GM12891 (cell line): ENCODE results near the gene EFCAB11.

Experiments
- DNase-seq: peaks from one replicate; pipeline ENCODE4 v3.0.0; 2011; ENCODE audit warnings: low spot score; ENCODE audit not compliant: insufficient read length
- FAIRE-seq: peaks from 2 replicates; lab custom pipeline; 2011; peaks lifted over from hg19 to GRCh38; lab: Jason Lieb, UNC
- PAX5 ChIP-seq: IDR thresholded peaks from 2 replicates; pipeline ENCODE4 v1.6.1; 2011; ENCODE audit warnings: low read length, moderate library complexity, mild to moderate bottlenecking; ENCODE audit not compliant: insufficient read depth, severe bottlenecking
- POLR2A ChIP-seq: IDR thresholded peaks from 2 replicates; pipeline ENCODE4 v1.6.1; 2011; ENCODE audit warnings: low read depth, low read length, control low read depth
- POLR2AphosphoS5 ChIP-seq: IDR thresholded peaks from 2 replicates; pipeline ENCODE4 v1.6.1; 2011; ENCODE audit warnings: low read depth, low read length, control low read depth
- POU2F2 ChIP-seq: IDR thresholded peaks from 2 replicates; pipeline ENCODE4 v1.6.1; 2011; ENCODE audit warnings: low read depth, mild to moderate bottlenecking, control low read depth, low read length, moderate library complexity
- SPI1 ChIP-seq: IDR thresholded peaks from 2 replicates; pipeline ENCODE4 v1.6.1; 2011; ENCODE audit warnings: low read depth, low read length, control low read depth
- TAF1 ChIP-seq: IDR thresholded peaks from 2 replicates; pipeline ENCODE4 v1.6.1; 2011; ENCODE audit warnings: low read depth, low read length, control low read depth

EFCAB11 gene

DNA sequence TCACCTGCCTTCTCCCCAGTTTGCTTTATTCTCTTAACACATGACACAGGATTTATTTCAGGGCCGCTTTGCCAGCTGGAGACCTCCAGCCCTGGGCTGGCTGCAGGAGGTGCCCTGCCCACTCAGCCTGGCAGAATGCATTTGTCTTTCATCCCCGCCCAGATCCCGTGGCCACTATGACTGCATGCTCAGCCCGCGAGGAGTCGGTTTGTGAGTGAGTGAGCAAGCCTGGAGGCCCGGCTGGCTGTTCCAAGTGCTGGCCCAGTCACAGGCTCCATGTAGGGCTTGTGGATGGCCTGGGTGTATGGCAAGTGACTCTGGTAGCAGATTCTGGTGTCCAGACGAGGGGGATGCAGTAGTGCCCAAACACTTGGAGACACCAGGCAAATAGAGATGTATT, 3.3 kb upstream of the EFCAB11 start:
- FAIRE-seq (no peak), DNase-seq (no peak)
- no peak for TF ChIP-seq POU2F2
- TF ChIP-seq POLR2A, result no peak
- TF ChIP-seq PAX5, result no peak
- no peak for TF ChIP-seq TAF1
- TF ChIP-seq SPI1, result no peak
- TF ChIP-seq POLR2AphosphoS5, result no peak

DNA sequence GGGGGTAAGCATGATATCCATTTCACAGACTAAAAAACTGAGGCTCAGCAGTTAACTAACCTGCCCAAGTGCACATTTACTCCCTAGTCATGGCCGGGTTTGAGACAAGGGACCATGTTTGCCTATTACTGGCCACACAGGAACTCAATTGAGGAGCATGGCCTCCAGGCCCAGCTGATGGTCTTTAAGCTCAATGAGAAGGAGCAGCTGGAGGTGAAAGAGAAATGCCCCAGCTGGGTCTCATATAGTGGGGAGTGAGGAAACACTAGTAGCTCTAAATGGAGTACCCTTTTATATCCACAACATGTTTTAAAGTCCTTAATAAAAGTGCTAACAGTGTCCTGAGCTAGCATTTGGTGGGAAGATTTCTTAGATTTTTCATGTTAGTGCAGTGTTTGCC, 2.8 kb upstream of the EFCAB11 start:
- FAIRE-seq (no peak), DNase-seq (no peak)
- TF ChIP-seq SPI1 (no peak), POU2F2 (no peak), TAF1 (no peak), POLR2AphosphoS5 (no peak), PAX5 (no peak), POLR2A (no peak)

DNA sequence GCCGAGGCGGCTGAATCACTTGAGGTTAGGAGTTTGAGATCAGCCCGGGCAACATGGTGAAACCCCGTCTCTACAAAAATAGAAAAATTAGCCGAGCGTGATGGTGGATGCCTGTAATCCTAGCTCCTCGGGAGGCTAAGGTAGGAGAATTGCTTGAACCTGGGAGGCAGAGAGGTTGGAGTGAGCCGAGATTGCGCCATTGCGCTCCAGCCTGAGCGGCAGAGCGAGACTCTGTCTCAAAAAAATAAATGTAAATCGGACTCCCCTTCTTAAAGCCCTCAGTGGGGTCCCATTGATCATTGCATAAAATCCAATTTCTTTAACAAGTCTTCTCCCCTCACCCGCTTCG, 2.1 kb upstream of the EFCAB11 start:
- DNase-seq (no peak), FAIRE-seq (no peak)
- no peak for TF ChIP-seq POLR2AphosphoS5
- no peak for TF ChIP-seq TAF1
- TF ChIP-seq SPI1, result no peak
- TF ChIP-seq PAX5, result no peak
- no peak for TF ChIP-seq POU2F2
- no peak for TF ChIP-seq POLR2A

DNA sequence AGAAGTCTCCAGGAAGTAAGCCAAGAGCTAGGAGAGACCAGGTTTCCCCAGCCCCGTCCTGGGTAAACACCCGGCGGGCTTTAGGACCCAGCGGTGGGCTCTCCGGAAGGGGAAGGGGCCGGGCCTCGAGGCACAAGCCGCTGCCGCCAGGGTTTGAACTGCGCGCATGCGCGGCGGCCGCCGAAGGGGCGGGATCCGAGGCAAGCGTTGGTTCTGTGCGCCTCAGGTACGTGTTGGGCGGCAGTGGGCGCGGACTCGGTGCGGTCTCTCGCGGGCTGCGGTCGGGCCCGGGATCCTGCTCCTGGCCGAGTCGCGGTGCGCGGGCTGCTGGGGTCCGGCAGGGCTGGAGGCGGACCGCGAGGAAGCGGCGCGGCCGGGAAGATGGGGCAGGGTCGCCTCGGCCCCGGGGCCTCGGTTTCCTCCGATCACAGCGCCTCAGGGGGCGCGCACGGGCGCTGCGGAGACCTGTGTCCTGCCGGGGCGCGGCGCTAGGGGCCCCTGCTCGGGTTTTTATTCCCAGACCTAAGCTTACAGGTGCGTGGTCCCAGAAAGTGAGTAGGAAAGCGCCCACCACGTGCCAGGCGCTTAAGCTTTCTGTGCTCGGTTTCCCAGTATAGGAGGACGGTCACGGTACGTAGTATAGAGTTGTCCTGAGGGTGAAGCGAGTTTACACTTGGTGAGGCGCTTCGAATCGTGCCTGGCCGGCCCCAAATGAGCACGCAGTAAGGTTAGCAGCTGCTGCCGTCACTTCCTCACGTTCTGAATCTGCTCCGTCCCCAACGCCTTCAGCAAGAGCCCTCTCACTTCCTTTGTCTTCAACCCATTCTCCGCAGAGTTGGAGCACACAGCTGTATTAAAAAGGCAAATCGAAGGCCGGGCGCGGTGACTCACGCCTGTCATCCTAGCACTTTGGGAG, 1.5 kb upstream of the EFCAB11 start, which contains the start of gene TDP1:
TDP1 (plus strand) TSS at position 183 of the 916 bp plus-strand sequence. CDS start 7,188 bp downstream, outside the sequence.
- TF ChIP-seq PAX5, result no peak
- peak; percentile 69 for TF ChIP-seq POLR2AphosphoS5
- TF ChIP-seq SPI1, result peak; percentile 85
- TF ChIP-seq TAF1, result peak; percentile 51; the same call in 1 of the 2 replicates
- peak; percentile 22; the same call in 1 of the 2 replicates for TF ChIP-seq POU2F2
- peak; percentile 66 for TF ChIP-seq POLR2A
- FAIRE-seq, result peak; percentile 92
- peak; percentile 85 for DNase-seq

DNA sequence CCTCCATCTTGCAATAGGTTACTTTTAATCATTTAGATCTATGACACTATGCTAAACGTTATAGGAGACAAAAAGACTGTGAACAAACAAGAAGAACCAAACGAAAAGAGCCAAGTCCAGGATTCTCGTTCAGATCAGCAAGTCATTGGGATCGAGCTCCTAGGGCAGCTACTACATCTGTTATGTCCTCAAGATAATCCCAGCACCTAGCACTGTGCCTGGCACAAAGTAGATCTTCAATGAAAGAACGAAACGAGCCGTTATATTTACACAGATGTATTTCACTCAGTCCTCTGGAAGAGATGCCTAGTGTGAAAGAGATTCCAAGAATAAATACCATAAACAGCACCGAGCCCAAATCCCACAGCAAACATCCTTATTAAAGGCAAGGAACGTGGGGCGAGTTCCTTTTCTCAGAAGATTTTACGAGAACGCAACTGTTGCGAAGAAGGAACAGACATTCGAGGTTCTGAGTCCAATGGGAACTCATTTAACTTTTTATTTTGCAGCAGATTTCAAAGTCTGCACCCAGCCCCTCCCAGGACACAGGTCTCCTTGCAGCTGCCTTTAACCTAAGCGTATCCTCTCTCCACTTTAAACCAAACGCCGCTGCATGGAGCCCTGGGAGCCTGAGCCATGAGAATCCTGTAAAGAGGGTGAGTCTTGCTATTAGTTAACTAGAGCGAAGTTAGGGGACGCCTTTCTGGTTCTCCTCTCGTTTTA, 653 bp upstream of the EFCAB11 start:
- FAIRE-seq (peak; percentile 56), DNase-seq (no peak)
- TF ChIP-seq POLR2AphosphoS5 (no peak), POU2F2 (no peak), PAX5 (no peak), TAF1 (no peak; the same call in 1 of the 2 replicates), POLR2A (no peak), SPI1 (no peak)

DNA sequence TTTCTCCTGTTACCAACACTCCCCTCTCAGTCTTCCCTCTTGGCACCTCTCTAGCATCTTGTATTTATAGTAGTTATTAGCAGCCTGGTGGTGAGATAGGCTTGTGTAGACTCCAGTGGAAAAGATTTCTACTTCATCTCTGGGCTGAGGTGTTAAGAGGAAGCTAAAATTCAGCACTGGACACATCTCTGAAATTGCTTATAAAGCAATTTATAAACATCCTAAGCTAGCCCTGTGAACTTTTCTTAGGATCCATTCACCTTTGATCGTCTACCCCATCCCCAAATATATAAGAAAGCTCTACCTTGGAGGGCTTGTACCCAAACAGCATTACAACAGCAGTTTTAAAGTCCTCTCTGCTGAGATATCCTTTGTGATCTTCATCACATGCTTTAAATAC, 928 bp downstream of the EFCAB11 start:
- FAIRE-seq (no peak), DNase-seq (no peak)
- no peak for TF ChIP-seq PAX5
- TF ChIP-seq POLR2A, result no peak

DNA sequence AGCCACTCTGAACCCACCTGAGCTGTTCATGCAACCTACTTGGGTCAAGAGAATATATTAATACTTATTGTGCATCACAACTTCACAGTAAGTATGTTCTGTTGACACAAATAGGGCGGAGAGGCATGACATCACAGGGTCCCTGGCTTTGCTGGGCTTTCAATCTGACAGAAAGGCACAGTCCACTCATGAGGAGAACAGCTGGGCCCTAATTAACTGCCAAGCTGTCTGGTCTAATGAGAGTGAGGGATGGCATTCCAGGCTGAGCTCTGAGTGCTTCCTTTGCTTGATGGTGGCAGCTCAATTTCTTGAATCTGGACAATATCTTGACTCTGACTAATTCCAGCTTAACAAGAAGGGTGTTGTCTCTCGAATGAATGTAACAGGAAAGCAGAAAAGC, 2.0 kb downstream of the EFCAB11 start:
- DNase-seq (no peak), FAIRE-seq (no peak)
- no peak for TF ChIP-seq POLR2AphosphoS5
- TF ChIP-seq POLR2A, result no peak
- TF ChIP-seq PAX5, result no peak
- no peak for TF ChIP-seq POU2F2
- no peak for TF ChIP-seq SPI1
- no peak for TF ChIP-seq TAF1

DNA sequence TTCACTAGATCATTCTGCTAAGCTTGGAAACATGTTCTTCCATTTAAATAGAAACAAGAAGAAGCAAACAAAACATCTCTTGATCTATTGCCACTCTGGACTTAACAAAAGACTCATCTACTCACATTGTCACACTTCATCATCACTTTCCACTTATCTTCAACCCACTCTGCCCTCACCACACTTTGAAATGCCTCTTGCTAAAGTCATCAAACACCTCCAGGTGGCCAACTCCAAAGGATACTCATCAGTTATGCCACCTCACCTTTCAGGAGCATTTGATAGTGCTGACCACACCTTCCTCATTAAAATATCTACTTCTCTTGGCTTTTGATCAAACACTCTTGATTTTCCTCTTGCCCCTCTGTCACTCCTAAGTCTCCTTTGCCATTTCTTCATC, 7.2 kb downstream of the EFCAB11 start:
- FAIRE-seq (no peak), DNase-seq (no peak)
- no peak for TF ChIP-seq PAX5
- TF ChIP-seq POLR2AphosphoS5, result no peak
- TF ChIP-seq TAF1, result no peak
- no peak for TF ChIP-seq POLR2A
- no peak for TF ChIP-seq SPI1
- no peak for TF ChIP-seq POU2F2

DNA sequence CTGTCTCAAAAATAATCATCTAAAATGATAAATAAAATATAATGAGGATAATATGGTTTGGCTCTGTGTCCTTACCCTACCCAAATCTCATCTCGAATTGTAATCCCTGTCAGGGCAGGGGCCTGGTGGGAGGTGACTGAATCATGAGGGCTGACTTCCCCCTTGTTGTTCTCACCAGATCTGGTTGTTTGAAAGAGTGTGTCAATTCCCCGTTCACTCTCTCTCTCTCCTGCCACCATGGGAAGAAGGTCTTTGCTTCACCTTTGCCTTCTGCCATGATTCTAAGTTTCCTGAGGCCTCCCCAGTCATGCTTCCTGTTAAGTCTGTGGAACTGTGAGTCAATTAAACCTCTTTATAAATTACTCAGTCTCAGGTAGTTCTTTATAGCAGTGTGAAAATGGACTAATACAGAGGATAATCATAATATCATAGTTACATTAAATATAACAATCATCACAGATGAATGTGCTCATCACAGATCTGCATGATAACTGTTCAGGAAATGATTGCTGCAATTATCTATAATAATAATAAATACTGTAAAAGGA, 12.6 kb downstream of the EFCAB11 start:
- TF ChIP-seq POU2F2 (no peak), SPI1 (no peak), TAF1 (no peak), POLR2A (no peak), PAX5 (no peak), POLR2AphosphoS5 (no peak)
- no peak for FAIRE-seq

More for the DNA sequence above, 12.6 kb downstream of the EFCAB11 start:
- no peak for DNase-seq
